ENCODE results near the gene SYNE1. TPM values are rescaled to one million over a fixed set of nuclear protein-coding genes. Genes with fewer than 3 reads are reported as not detected.

Gene SYNE1
- total RNA-seq, 1 experiment from 2014 or later, result 6.5 TPM

DNA sequence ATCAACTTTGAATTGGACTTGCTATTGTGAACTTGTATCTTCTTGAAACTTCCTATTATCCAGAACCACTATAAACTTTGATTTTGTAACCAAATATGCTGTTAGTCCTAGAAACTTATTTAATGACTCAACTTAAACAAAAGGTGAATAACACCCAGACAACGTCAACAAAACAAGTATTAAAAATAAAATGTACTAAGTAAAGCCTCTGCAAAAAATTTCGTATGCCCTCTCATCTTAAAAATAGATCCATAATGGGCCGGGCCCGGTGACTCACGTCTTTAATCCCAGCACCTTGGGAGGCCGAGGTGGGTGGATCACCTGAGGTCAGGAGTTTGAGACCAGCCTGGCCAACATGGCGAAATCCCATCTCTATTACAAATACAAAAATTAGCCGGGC, 428.0 kb downstream of the SYNE1 start:
- no peak overlapping the region for H3K27ac Mint-ChIP-seq
- H3K4me3 Mint-ChIP-seq, result no peak overlapping the region
- no peaks in the 10 kb centered on the region for H3K27me3 Mint-ChIP-seq (ENCODE audit: low read depth)
- ChIA-PET POLR2A (no interaction called here), CTCF (no interaction called here)
- no peak for DNase-seq (ENCODE audit: low spot score)
- TF ChIP-seq USF2 (CRISPR knock-in tag; IDR thresholded peaks at IDR 0.05), result no peak
- TF ChIP-seq NFYB (CRISPR knock-in tag; conservative IDR thresholded peaks at IDR 0.05; ENCODE audit: low read depth), result no peak
- TF ChIP-seq RELA (CRISPR knock-in tag; IDR thresholded peaks at IDR 0.05; ENCODE audit: borderline replicate concordance), result no peak
- TF ChIP-seq PRRX2 (CRISPR knock-in tag; IDR thresholded peaks at IDR 0.05), result no peak
- TF ChIP-seq KAT7 (CRISPR knock-in tag; IDR thresholded peaks at IDR 0.05; ENCODE audit: borderline replicate concordance), result no peak
- TF ChIP-seq, protein P1, sequence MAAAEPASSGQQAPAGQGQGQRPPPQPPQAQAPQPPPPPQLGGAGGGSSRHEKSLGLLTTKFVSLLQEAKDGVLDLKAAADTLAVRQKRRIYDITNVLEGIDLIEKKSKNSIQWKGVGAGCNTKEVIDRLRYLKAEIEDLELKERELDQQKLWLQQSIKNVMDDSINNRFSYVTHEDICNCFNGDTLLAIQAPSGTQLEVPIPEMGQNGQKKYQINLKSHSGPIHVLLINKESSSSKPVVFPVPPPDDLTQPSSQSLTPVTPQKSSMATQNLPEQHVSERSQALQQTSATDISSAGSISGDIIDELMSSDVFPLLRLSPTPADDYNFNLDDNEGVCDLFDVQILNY (CRISPR knock-in tag; IDR thresholded peaks at IDR 0.05), result no peak
- no peak for TF ChIP-seq TCF7 (CRISPR knock-in tag; IDR thresholded peaks at IDR 0.05; ENCODE audit: low read depth)
- no peak for TF ChIP-seq TEAD4 (CRISPR knock-in tag; IDR thresholded peaks at IDR 0.05)
- TF ChIP-seq FOXK1 (CRISPR knock-in tag; IDR thresholded peaks at IDR 0.05), result no peak
- TF ChIP-seq ERG (CRISPR knock-in tag; IDR thresholded peaks at IDR 0.05), result no peak
- no peak for TF ChIP-seq ETV6 (CRISPR knock-in tag; IDR thresholded peaks at IDR 0.05)
- TF ChIP-seq JAZF1 (CRISPR knock-in tag; IDR thresholded peaks at IDR 0.05), result no peak
- no peak for TF ChIP-seq ZNF138 (CRISPR knock-in tag; conservative IDR thresholded peaks at IDR 0.05)
- no peak for TF ChIP-seq HMGXB4 (CRISPR knock-in tag; IDR thresholded peaks at IDR 0.05)
- no peak for ATAC-seq
- H3K9me3 Mint-ChIP-seq, result no peaks in the 10 kb centered on the region
- H3K36me3 Mint-ChIP-seq, result no peaks in the 10 kb centered on the region
- peaks cover 7% of the 10 kb centered on the region for H3K4me1 Mint-ChIP-seq

DNA sequence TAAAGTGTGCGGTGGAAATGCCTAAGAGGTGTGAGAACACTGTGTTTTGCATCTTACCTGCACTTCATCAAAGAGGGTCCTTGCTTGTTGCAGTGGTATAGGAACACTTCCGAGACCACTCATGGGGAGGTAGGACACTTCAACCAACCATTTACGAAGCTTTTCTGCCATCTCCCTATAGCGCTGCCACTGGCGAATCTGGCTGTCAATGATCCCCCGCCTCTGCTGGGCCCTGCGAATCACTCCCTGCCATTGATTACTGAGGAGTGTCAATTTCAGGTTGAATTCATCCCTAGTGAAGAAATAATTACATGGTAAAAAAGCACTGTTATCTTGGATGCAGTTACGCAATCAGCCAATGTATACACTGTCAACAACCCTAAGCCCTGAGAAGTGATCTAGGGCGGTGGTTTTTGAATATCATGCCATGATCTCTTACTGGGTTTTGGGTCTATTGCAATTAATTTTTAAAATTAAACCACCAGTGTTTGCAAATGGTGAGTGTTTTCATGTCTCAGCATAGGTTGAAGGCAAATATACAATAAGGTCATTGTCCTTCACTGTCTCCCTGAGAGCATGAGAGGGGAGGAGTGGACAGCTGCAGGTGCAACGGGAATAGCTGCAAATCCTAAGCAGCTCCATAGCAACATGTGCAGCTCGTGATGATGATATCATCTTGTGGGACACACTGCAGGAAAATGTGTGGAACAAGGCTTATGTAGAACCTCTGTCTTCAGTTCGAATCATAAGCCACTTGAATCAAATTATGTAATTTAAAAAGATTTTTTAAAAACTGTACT, 429.0 kb downstream of the SYNE1 start:
- no peak overlapping the region for H3K27ac Mint-ChIP-seq
- no peaks in the 10 kb centered on the region for H3K9me3 Mint-ChIP-seq
- no peaks in the 10 kb centered on the region for H3K36me3 Mint-ChIP-seq
- peaks cover 7% of the 10 kb centered on the region for H3K4me1 Mint-ChIP-seq
- no peak overlapping the region for H3K4me3 Mint-ChIP-seq
- no peak for DNase-seq (ENCODE audit: low spot score)
- ChIA-PET POLR2A (no interaction called here), CTCF (no interaction called here)
- no peaks in the 10 kb centered on the region; the same call in 1 of the 2 replicates for H3K27me3 Mint-ChIP-seq (ENCODE audit: low read depth)
- no peak for ATAC-seq
- TF ChIP-seq ATF1 (CRISPR knock-in tag; IDR thresholded peaks at IDR 0.05), result no peak
- TF ChIP-seq, protein P2, sequence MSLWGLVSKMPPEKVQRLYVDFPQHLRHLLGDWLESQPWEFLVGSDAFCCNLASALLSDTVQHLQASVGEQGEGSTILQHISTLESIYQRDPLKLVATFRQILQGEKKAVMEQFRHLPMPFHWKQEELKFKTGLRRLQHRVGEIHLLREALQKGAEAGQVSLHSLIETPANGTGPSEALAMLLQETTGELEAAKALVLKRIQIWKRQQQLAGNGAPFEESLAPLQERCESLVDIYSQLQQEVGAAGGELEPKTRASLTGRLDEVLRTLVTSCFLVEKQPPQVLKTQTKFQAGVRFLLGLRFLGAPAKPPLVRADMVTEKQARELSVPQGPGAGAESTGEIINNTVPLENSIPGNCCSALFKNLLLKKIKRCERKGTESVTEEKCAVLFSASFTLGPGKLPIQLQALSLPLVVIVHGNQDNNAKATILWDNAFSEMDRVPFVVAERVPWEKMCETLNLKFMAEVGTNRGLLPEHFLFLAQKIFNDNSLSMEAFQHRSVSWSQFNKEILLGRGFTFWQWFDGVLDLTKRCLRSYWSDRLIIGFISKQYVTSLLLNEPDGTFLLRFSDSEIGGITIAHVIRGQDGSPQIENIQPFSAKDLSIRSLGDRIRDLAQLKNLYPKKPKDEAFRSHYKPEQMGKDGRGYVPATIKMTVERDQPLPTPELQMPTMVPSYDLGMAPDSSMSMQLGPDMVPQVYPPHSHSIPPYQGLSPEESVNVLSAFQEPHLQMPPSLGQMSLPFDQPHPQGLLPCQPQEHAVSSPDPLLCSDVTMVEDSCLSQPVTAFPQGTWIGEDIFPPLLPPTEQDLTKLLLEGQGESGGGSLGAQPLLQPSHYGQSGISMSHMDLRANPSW (CRISPR knock-in tag; conservative IDR thresholded peaks at IDR 0.05; ENCODE audit: low read depth), result no peak
- no peak for TF ChIP-seq ZNF671 (CRISPR knock-in tag; IDR thresholded peaks at IDR 0.05)
- TF ChIP-seq OVOL2 (CRISPR knock-in tag; IDR thresholded peaks at IDR 0.05; ENCODE audit: borderline replicate concordance), result no peak
- TF ChIP-seq JAZF1 (CRISPR knock-in tag; IDR thresholded peaks at IDR 0.05), result no peak
- no peak for TF ChIP-seq USF2 (CRISPR knock-in tag; IDR thresholded peaks at IDR 0.05)
- no peak for TF ChIP-seq CBFB (CRISPR knock-in tag; IDR thresholded peaks at IDR 0.05; ENCODE audit: low read depth)
- no peak for TF ChIP-seq CREB1 (CRISPR knock-in tag; IDR thresholded peaks at IDR 0.05)
- no peak for TF ChIP-seq ELF4 (CRISPR knock-in tag; IDR thresholded peaks at IDR 0.05; ENCODE audit: low read depth)
- TF ChIP-seq ZNF396 (CRISPR knock-in tag; IDR thresholded peaks at IDR 0.05; ENCODE audit: borderline replicate concordance), result no peak
- no peak for TF ChIP-seq SMAD4 (CRISPR knock-in tag; IDR thresholded peaks at IDR 0.05)
- TF ChIP-seq NFYB (CRISPR knock-in tag; conservative IDR thresholded peaks at IDR 0.05; ENCODE audit: low read depth), result no peak
- TF ChIP-seq ERG (CRISPR knock-in tag; IDR thresholded peaks at IDR 0.05), result no peak
- no peak for TF ChIP-seq NR3C1 (CRISPR knock-in tag; conservative IDR thresholded peaks at IDR 0.05; ENCODE audit: low read depth)
- TF ChIP-seq ZNF263 (CRISPR knock-in tag; IDR thresholded peaks at IDR 0.05; ENCODE audit: low read depth), result no peak
- no peak for TF ChIP-seq TEAD1 (CRISPR knock-in tag; IDR thresholded peaks at IDR 0.05)

All from WTC11 (cell line).